HFFc6 (cell line): ENCODE results near the gene ZBED1. TPM values are rescaled to one million over a fixed set of nuclear protein-coding genes. Genes with fewer than 3 reads are reported as not detected.

ENCODE experiments used
- DNase-seq: peaks from one replicate; pipeline ENCODE4 v3.0.0-alpha.2; 2018
- H3K27ac Mint-ChIP-seq: 2 replicates; pipeline ENCODE4 v1.8.0; 2020; ENCODE audit warnings: mild to moderate bottlenecking, mixed read lengths
- H3K27me3 Mint-ChIP-seq: 2 replicates; pipeline ENCODE4 v1.8.0; 2021; ENCODE audit warnings: mild to moderate bottlenecking, moderate library complexity, mixed read lengths; ENCODE audit not compliant: insufficient read depth
- H3K36me3 Mint-ChIP-seq: 2 replicates; pipeline ENCODE4 v1.8.0; 2021; ENCODE audit warnings: low read depth, mixed read lengths
- H3K4me1 Mint-ChIP-seq: 2 replicates; pipeline ENCODE4 v1.8.0; 2020; ENCODE audit warnings: low read depth, mixed read lengths
- H3K4me3 Mint-ChIP-seq: 2 replicates; pipeline ENCODE4 v1.8.0; 2020; ENCODE audit warnings: mild to moderate bottlenecking, moderate library complexity, mixed read lengths
- H3K9me3 Mint-ChIP-seq: 2 replicates; pipeline ENCODE4 v1.8.0; 2020; ENCODE audit warnings: mild to moderate bottlenecking, mixed read lengths
- total RNA-seq, 6 experiments: library from RNA; stranded (reverse); fragmentation: NEBNext Ultra II Directional; extraction: Animal tissue kit (Norgen Biotek cat#: 25700); gene quantifications; 2 replicates in 1 of 6; 3 replicates in 5 of 6; pipeline ENCODE4 v1.2.3, GENCODE V29; 2021
- TF ChIP-seq, protein P1 (sequence below): fragments of 200-600 bp; sonication (generic); IDR thresholded peaks from 2 replicates; pipeline ENCODE4 v1.5.0; 2021; ENCODE audit warnings: antibody characterized with exemption, mild to moderate bottlenecking

The ZBED1 gene
- total RNA-seq, 6 experiments from 2014 or later = 24.7 to 29.6 (median 25.6) TPM

DNA sequence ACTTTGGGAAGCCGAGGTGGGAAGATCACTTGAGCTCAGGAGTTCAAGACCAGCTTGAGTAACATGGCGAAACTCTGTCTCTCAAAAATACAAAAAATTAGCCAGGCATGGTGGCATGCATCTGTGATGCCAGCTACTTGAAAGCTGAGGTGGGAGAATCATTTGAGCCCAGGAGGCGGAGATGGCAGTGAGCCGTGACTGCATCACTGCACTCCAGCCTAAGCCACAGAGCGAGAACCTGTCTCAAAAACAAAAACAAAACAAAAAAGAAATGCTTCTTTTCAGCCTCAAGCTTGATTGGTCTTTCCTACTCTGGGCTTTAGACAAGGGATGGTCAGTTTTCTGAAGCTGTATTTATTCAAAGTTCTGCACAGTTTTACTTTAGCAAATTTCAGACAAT lies 15.8 kb upstream of the ZBED1 start:
- Mint-ChIP-seq H3K4me1 (peaks cover 6% of the 10 kb centered on the region; the same call in 1 of the 2 replicates), H3K27ac (no peak overlapping the region), H3K27me3 (peaks cover 11% of the 10 kb centered on the region), H3K9me3 (no peaks in the 10 kb centered on the region), H3K36me3 (no peaks in the 10 kb centered on the region), H3K4me3 (no peak overlapping the region)
- TF ChIP-seq, protein P1, sequence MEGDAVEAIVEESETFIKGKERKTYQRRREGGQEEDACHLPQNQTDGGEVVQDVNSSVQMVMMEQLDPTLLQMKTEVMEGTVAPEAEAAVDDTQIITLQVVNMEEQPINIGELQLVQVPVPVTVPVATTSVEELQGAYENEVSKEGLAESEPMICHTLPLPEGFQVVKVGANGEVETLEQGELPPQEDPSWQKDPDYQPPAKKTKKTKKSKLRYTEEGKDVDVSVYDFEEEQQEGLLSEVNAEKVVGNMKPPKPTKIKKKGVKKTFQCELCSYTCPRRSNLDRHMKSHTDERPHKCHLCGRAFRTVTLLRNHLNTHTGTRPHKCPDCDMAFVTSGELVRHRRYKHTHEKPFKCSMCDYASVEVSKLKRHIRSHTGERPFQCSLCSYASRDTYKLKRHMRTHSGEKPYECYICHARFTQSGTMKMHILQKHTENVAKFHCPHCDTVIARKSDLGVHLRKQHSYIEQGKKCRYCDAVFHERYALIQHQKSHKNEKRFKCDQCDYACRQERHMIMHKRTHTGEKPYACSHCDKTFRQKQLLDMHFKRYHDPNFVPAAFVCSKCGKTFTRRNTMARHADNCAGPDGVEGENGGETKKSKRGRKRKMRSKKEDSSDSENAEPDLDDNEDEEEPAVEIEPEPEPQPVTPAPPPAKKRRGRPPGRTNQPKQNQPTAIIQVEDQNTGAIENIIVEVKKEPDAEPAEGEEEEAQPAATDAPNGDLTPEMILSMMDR = no peak
- no peak for DNase-seq

DNA sequence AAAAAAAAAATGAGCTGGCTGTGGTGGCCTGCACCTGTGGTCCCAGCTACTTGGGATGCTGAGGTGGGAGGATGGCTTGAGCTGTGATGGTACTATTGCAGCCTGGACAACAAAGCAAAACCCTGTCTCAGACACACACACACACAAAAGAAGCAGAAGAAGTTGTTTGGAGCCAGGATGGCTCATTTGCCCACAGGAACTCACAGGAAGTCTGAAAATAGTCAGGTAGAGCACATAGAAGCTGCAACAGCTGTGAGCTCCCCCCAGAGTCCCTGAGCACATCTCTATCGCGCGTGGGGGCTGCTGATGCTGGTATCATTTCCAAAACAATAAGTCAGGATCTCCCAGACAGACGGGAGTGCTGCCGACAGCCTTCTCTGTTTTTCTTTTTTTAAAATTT lies 13.4 kb upstream of the ZBED1 start:
- Mint-ChIP-seq H3K9me3 (no peaks in the 10 kb centered on the region), H3K27me3 (peaks cover 12% of the 10 kb centered on the region), H3K27ac (no peak overlapping the region), H3K36me3 (no peaks in the 10 kb centered on the region), H3K4me3 (no peak overlapping the region), H3K4me1 (peaks cover 6% of the 10 kb centered on the region; the same call in 1 of the 2 replicates)
- no peak for DNase-seq
- TF ChIP-seq, protein P1 = no peak

- no peak overlapping the region for H3K27ac Mint-ChIP-seq
- no peak overlapping the region for H3K4me3 Mint-ChIP-seq
- H3K36me3 Mint-ChIP-seq = no peaks in the 10 kb centered on the region
- peaks cover 15% of the 10 kb centered on the region for H3K27me3 Mint-ChIP-seq
- TF ChIP-seq, protein P1 = no peak
- no peak for DNase-seq
- no peaks in the 10 kb centered on the region for H3K9me3 Mint-ChIP-seq
- peaks cover 6% of the 10 kb centered on the region; the same call in 1 of the 2 replicates for H3K4me1 Mint-ChIP-seq
Measured at GRCh38 chrX:2513121-2513664, 12.4 kb upstream of the ZBED1 start.

DNA sequence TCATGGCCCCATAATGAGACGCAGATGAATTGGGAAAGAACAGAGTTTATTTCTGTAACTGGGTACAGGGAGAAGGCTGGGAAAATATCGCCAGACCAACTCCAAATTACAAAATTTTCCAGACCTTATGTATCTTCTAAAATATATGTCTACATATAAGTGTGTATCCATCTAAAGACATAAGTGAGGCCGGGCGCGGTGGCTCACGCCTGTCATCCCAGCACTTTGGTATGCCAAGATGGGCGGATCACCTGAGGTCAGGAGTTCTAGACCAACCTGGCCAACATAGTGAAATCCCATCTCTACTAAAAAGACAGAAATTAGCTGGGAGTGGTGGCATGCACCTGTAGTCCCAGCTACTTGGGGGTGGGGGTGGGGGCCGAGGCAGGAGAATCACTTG lies 11.7 kb upstream of the ZBED1 start:
- Mint-ChIP-seq H3K4me1 (no peaks in the 10 kb centered on the region), H3K27me3 (peaks cover 13% of the 10 kb centered on the region), H3K27ac (no peak overlapping the region), H3K9me3 (no peaks in the 10 kb centered on the region), H3K4me3 (no peak overlapping the region), H3K36me3 (no peaks in the 10 kb centered on the region)
- no peak for DNase-seq
- TF ChIP-seq, protein P1 = no peak

- DNase-seq = no peak
- Mint-ChIP-seq H3K27ac (no peak overlapping the region), H3K4me3 (no peak overlapping the region), H3K4me1 (no peaks in the 10 kb centered on the region), H3K36me3 (no peaks in the 10 kb centered on the region), H3K9me3 (no peaks in the 10 kb centered on the region), H3K27me3 (peaks cover 14% of the 10 kb centered on the region)
- TF ChIP-seq, protein P1 = no peak
Measured at GRCh38 chrX:2511326-2511725, 10.6 kb upstream of the ZBED1 start.
